Amygdala (tissue), 56 donors: ENCODE data around the gene SEZ6L2.
A peak's percentile ranks its signal among the peaks of the same experiment; 100 is the strongest.
"Not testable (repeated sequence)": the region's sequence is repeated elsewhere in the genome, so short reads cannot be mapped to it uniquely, and the experiment has no call there.

Source experiments
- DNase-seq, 56 donors: peaks; one replicate each; lab custom pipeline; 2025; lab: John Stamatoyannopoulos, UW

The SEZ6L2 gene

DNA sequence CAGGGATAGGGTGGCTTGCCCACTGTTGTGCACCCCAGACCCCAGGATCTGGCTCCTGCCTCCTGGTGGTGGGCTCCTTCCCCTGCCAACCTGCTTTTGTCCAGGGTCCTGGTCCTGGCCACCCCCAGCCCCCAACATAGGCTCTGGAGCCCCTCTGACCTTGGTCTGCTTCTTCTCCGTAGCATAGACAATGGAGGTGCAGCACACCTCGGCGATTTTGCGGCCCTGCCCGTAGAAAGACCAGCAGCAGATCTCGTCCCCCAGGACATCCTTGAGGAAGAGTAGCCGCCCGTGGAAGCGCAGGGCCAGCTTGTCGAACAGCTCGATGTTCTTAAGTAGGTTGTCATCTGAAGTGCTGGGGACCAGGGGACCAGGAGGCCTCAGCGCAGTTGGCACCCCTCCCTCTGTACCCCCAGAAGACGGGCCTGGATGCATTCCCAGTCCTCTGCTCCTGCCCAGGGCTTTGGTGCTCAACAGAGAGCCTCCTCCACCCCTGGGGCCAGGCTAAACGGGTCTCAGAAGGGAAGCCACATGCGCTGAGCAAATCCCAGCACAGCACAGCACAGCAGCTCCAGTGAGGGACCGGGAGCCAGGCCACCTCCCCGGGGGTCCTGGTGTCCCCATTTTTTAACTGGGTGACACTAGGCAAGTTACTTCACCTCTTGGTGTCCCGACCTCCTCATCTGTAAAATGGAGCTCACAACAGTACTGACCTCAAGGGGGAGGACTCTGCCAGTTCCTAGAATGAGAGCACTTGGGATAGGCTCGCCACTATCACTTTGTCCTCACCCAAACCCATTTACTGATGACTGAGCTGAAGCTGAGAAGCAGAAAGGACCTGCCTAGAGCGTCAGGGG, 11.7 kb upstream of the SEZ6L2 start:
- DNase-seq: no peak

DNA sequence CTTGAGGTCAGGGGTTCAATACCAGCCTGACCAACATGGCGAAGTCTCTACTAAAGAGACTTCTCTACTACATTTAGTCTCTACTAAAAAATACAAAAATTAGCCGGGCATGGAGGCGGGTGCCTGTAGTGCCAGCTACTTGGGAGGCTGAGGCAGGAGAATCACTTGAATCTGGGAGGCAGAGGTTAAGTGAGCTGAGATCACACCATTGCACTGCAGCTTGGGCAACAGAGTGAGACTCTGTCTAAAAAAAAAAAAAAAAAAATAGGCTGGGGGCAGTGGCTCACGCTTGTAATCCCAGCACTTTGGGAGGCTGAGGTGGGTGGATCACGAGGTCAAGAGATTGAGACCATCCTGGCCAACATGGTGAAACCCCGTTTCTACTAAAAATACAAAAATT, 10.5 kb upstream of the SEZ6L2 start:
- not testable (repeated sequence) for DNase-seq

DNA sequence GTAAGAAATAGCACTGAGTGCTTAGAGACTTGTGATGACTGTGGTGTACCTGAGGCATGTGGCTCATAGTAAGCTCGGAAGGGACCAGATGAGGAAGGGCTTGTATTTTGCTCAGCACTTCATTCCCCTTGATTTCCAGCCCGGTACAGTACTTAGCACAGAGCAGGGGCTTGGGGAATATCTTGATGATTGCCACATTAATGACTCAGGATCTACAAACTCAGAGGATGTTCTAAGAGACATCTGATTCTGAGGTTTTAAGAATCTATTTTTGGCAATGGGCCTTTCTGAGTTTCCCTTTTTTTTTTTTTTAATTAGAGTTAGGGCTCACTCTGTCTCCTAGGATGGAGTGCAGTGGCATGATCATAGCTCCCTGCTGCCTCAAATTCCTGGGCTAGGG, 10.0 kb upstream of the SEZ6L2 start:
- no peak for DNase-seq

DNA sequence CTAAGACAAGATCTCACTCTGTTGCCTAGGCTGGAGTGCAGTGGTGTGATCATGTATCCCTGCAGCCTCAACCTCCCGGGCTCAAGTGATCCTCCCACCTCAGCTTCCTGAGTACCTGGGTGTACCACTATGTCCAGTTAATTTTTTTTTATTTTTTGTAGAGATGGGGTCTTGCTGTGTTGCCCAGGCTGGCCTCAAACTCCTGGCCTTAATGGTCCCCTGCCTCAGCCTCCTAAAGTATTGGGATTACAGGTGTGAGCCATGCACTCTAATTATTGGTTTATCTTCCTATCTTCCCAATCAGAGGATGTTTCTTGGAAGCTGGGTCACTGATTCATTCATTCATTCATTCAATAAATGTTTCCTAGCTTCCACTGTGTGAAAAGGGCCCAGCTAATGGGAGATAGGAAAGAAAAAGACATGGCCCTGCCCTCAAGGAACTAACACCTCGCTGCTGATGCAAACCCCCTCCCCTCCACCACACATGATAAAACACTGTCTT, 9.4 kb upstream of the SEZ6L2 start:
- no peak for DNase-seq

DNA sequence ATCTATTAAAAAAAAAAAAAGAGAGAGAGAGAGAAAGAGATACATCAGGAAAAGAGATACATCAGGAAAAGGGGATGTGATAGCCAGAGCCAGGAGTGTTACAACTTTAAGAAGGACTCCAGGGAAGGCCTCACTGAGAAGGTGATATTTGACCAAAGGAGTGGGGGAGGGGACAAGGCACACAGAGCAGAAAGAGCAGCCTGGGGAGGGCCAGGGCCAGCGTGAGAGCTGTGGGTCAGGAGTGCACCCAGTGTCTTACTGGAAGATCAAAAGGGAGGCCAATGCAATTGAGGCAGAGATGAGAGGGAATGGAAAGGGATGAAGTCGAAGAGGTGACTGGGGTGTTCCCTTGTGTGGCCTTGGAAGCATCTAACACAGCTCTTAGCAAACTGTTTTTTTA, 8.6 kb upstream of the SEZ6L2 start:
- DNase-seq: no peak

DNA sequence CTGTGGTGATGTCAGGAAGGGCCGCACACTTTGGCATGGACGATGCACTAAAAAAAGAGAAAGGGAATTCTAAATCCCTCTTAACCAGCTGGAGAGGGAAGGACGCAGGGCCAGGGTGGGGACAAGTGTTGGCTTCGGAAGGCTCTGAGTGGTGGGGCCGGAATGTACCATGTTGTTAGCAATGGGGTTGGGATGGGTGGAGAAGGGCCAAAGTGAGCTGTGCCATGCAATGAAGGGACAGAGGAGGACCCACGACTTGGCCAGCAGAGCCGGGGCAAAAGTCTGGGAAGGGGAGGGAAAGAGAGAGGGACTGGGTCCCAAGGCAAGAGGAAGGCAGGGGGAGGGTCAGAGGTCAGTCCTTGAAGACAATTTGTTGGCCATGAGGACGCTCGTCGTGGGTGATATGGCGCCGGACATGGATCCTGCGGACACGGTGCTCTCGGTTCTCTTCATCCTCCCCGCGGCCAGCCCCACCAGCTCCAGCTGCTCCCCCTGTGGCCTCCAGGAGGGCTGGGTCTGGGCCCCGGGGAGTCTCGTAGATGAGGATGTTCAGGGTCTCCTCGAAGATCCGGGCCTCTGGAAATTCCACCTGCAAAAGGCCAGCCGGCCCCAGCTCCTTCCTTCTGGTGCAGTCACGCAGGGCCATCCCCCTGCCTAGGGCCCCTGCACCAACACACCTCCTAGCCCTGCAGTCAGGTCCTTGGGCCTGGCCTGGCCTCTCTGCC, 7.3 kb upstream of the SEZ6L2 start:
- DNase-seq: no peak

DNA sequence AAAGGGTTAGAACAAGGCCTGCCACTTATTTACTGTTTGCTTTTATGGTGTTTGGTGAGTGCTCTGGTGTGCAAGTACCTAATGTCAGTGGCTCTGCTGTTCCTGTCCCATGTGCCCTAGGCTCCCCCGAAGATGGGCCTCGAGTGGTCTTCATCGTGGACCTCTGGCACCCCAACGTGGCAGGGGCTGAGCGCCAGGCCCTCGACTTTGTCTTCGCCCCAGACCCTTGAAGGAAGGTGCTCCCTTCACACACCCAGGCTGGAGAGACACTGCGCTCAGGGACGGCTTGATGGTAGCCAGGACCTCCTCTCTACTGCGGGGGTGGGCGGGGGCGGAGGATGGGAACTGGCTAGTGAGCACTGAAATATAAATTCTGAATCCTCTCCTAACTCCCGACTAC, 6.3 kb upstream of the SEZ6L2 start:
- DNase-seq: no peak

DNA sequence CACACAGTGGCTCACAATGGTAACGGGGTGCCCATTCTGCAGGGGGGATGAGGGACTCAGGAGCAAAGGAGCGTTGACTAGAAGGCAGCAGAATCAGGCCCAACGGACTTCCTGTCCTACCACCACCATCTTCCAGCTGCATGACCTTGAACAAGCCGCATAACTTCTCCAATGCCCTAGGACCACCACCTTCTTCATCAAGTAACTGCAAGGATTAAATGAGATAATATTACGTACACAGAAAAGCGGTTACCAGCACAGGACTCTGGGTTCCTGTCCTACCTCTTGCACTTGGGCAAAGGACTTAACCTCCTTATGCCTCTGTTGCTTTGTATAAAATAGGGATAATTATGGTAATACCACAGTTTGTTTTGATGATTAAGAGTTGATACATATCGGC, 5.6 kb upstream of the SEZ6L2 start:
- no peak for DNase-seq

DNA sequence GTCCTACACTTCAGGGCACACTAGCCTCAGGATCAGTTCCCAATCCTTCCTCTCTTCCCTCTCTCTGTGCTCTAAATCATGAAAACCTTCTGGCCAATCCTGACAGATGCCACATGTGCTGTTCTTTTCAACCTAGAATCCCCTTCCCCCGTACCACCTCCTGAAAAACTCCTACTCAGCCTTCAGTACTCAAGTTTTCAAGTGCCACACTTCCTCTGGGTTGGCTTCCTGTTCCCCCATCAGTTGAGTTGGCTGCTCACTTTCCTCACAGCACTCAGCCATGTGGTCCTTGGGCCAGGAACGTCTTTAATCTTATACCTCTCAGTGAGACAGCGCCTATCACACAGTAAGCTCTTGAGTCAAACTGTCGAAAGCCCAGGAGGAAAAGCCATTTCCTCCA, 4.2 kb upstream of the SEZ6L2 start:
- no peak for DNase-seq

DNA sequence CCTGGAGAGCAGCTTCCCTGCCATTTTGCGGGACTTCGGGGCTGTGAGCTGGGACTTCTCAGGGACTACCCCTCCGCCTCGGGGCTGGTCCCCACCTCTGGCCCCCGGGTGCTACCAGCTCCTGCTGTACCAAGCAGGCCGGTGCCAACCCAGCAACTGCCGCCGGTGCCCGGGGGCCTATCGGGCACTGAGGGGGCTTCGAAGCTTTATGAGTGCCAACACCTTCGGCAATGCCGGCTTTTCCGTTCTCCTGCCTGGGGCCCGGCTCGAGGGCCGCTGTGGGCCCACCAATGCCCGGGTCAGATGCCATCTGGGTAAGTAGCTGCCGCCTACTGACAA, 2.2 kb upstream of the SEZ6L2 start:
- no peak for DNase-seq

DNA sequence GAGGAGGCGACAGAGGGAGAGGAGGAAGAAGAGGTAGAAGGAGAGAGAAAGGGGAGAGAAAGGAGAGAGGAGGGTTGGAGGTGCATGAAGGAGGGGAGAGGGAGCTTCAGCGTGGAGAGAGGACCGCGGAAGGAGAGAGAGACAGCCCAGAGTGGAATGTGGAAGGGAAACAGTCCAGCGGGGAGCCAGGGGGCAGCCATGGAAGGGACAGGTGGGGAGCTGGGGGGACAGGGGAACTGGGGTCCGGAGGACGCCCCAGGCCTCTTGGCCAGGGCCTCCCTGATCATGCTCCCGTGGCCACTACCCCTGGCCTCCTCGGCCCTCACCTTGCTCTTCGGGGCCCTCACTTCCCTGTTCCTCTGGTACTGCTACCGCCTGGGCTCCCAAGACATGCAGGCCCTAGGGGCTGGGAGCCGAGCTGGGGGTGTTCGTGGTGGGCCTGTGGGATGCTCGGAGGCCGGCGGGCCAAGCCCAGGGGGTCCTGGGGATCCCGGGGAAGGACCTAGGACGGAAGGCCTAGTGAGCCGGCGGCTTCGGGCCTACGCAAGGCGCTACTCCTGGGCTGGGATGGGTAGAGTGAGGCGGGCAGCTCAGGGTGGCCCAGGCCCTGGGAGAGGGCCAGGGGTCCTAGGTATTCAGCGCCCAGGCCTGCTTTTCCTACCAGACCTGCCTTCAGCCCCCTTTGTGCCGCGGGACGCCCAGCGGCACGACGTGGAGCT, 1.7 kb upstream of the SEZ6L2 start:
- no peak for DNase-seq

DNA sequence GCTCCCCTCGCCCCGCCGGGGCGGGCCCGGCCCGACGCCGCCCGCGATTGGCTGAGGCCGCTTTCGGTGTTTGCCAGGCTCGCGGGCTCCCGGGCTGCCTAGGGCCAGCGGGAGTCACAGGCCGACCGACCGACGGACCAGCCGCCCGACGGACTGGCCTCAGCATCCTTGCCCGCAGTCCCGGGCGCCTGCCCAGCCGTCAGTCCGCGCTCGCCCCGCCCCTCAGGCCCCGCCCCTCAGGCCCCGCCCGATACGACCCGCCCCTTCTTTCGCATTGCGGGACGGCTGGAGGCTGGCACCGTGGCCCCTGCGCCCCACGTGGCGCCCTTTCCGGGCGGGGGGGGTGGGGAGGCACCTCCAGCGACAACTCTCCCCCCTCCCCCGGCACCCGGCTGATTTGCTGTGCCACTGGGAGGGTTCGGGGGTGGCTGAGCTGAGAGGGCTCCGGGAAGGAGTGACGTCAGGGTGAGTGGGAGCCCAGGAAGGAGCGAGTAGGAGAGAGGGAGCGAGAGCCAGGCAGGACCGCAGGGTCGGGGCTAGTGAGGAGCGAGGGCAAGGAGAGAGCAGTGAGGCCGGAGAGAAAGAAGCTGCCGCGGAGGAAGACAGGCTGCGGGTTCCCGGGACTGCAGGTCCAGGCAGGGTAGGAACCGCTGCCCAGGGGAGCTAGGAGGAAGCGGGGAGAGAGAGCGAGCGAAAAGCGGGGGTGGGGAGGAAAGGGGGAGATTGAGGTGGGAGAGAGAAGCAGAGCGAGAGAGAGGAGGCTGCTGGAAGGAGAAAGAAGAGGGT, 945 bp upstream of the SEZ6L2 start, which contains the start of gene ASPHD1:
TSS of gene ASPHD1 (plus strand) at position 387 of the 786 bp plus-strand sequence. CDS start 484 bp downstream, outside the sequence.
- peak; percentile 23 to 100 (median 84) for DNase-seq

DNA sequence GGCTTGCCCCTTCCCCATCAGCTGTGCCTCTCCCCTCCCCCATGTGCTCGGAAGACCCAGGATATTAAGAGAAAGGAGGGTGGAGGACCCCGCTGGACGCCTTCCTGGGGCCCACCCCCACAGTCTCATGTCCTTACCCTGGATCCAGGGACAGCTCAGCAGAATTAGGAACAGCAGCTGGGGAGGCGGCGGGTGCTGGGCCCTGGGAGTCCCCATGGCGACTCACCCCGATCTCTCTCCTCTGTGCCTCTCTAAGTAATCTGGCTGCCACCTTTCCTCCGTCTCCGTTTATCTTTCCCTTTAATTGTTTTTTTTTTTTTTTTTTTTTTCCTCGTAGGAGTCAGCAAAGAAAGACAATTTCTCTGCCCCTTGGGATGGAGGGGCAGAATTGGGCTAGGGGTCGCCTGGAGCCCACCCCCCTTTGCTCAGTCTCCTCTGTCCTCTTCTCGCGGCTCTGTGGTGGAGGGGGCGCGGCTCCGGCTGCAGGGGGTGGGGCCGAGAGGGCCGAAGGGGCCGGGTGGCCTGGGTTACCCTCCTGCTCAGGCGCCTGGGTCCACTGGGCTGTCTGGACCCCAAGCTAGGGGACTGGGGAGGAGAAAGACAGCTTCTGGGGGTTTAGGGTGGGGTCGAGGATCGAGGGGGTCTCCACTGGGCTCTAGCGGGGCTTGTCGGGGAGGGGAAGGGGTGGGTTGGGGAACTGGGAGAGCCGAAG, 390 bp downstream of the SEZ6L2 start:
- DNase-seq: peak in 3 of 56 donors; percentile 44 to 54 (median 50)

DNA sequence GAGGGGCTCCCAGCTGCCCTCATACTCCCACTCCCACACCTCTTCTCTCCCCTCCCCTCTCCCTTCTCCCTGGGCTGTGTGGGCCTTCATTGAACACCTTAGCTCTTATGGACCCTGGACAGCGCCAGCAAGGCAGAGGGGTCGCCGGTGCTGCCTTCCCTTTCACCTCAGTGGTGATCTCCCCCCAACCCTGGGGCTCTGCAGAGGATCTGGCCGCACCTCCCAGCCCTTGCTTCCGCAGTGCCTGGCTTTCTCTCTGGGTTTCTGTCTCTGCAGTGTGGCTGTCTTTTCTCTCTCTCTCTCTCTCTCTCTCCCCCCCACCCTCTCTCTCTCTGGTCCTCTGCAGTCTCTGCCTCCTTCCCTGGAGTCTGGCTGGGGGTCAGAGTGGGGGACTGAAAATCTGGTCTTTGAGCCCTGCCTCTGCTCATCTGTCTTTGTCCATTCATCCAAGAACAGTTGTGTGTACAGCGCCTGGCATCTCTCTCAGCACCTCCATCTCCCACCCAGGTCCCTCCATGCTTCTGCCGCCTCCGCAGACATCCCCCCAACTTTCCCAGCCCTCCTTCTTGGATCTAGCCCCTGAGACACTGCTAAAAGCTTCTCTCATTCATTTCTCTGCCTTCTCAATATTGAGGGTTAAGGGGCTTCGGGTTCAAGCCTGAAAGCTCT, 1.1 kb downstream of the SEZ6L2 start:
- DNase-seq: no peak

DNA sequence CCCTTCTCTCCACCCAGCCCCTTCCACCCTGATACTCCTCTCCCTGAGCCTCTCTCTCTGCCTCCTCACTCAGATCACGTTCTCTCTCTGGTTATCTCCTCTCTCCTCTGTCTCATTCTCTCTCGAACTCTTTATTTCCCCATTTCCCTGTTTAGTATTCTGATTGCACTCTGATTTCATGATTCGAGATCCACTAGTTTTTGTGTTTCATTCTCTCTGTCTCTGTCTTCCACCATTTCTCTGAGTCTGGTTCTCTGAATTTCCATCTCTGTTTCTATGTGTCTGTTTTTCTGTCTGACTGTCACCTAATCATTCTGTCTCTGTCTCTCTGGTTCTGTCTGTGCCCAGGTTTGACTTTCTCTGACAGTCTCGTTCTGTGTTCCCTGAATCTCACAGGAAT, 2.0 kb downstream of the SEZ6L2 start:
- DNase-seq: no peak

DNA sequence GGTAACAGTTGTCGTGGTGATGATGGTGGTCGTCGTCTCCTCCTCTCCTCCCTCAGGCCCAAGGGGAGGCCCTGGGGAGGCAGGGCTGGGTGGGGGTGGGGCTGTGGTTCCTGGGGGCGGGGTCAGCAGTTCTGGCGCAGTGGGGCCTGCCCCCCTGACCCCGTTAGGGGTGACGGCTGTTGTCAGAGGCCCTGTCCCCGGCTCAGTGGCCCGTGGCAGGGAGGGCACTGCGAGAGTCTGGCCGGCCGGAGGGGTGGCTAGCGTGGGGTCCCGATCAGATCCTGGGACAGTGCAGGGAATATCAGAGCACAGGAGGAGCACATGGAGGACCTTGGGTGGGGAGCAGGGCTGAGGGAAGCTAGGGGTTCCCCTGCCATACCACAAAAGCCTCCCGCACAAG, 2.5 kb downstream of the SEZ6L2 start:
- no peak for DNase-seq

DNA sequence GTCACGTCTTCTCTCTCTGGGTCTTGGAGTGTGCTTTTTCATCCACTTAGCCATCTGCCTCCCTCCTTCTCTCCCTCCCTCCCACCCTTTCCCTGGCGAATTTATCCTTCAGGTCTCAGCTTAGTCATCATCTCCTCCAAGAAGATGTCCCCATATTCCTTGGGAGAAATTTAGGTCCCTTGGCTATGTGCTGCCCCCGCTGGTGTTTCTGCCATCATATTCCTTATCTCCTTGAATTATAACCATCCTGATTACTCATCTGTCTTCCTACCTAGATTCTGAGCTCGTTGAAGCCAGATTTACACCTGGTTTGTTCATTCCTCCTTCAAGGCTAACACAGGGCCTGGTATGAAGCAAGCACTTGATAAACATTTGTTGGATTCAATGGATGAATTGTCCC, 5.0 kb downstream of the SEZ6L2 start:
- DNase-seq: no peak

DNA sequence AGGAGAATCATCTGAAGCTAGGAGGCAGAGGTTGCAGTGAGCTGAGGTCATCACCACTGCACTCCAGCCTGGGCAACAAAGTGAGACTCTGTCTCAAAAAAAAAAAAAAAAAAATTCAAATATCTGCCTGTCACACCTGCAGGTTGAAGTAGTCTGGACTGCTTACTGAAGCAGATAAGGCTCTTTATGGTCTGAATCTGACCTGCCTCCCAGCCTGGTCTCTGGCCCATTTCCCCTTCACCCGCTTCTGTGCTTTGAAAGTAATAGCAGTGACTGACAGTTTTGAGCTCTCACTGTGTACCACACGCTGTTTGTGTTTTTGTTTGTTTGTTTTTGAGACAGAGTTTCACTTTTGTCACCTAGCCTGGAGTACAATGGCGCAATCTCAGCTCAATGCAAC, 5.8 kb downstream of the SEZ6L2 start:
- no peak for DNase-seq

DNA sequence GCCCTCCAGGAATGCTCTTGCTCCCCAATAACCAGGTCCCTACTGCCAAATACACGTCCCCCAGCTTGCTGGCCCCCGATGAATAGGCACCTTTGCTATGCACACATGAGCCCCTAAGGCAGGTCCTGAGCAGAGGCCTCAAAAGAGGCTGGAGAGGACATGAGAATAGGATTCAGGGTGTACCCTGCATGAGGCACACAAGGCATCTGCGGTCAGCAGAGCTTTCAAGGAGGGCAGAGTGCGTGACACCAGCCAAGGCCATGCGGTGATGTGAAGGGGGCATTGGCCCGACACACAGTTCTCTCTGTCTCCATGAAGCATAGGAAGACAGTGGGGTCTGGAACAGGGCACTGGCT, 6.9 kb downstream of the SEZ6L2 start:
- no peak for DNase-seq
